Adrenal gland (tissue), 12 donors: ENCODE measurements around the gene VNN1. TPM values are rescaled to one million over a fixed set of nuclear protein-coding genes. Genes with fewer than 3 reads are reported as not detected.
"Not testable (repeated sequence)": the region's sequence is repeated elsewhere in the genome, so short reads cannot be mapped to it uniquely, and the experiment has no call there.

Experiments
- DNase-seq, 7 donors: peaks; one replicate each; pipeline ENCODE4 v3.0.0-alpha.2; 2019 to 2020
- H3K27ac ChIP-seq, 5 donors: fragments of 200-600 bp; sonication (generic) in 4 of 5; 1 replicate in 3 of 5; 2 replicates in 2 of 5; pipeline versions ENCODE4 v1.5.1 to v1.8.0; 2016 to 2020; ENCODE audit warnings: mild to moderate bottlenecking in 1 of 5
- H3K27me3 ChIP-seq: fragments of 200-600 bp; 2 replicates; pipeline ENCODE4 v1.8.0; 2021
- H3K36me3 ChIP-seq, 2 donors: fragments of 200-600 bp; replicated peaks in 1 of 2; 1 replicate in 1 of 2; 2 replicates in 1 of 2; pipeline versions ENCODE4 v1.5.1 to v1.8.0; 2018 to 2022
- H3K4me1 ChIP-seq, 2 donors: fragments of 200-600 bp; replicated peaks in 1 of 2; 1 replicate in 1 of 2; 2 replicates in 1 of 2; pipeline versions ENCODE4 v1.5.1 to v1.8.0; 2018 to 2021
- H3K4me3 ChIP-seq, 4 donors: fragments of 200-600 bp; sonication (generic) in 3 of 4; one replicate each; pipeline ENCODE4 v1.5.1; 2016 to 2018
- H3K9me3 ChIP-seq, 3 donors: fragments of 200-600 bp; sonication (generic) in 1 of 3; replicated peaks in 1 of 3; 1 replicate in 2 of 3; 2 replicates in 1 of 3; pipeline versions ENCODE4 v1.5.1 to v1.8.0; 2016 to 2021
- POLR2A ChIP-seq, 2 donors: fragments of 450-650 bp; IDR thresholded peaks; one replicate each; pipeline ENCODE4 v1.6.1; 2017; ENCODE audit warnings: antibody characterized with exemption in 2 of 2, mild to moderate bottlenecking in 2 of 2, moderate library complexity in 1 of 2
- WGBS, 4 donors: extraction: QIAGEN DNeasy Blood & Tissue Kit in 2 of 4; methylation state at CpG; one replicate each; pipeline versions ENCODE4 v1.1.5 to v1.1.7; 2013 to 2017; 5-methylcytosine and 5-hydroxymethylcytosine counted together
- intact Hi-C, 2 donors: fragments of 100-400 bp; cut with DNase I; formaldehyde crosslinking; loops; one replicate each; pipeline versions ENCODE4 v1.14.1 to v1.15.0; 2022 to 2023
- polyA plus RNA-seq, 3 donors: library from polyadenylated mRNA; stranded (reverse); fragments of 200-250 nt in 2 of 3; fragments of 350-450 nt in 1 of 3; fragmentation: Illumina TruSeq in 1 of 3; extraction: RNeasy Lipid Tissue Mini Kit (QIAGEN cat#74804) in 1 of 3; gene quantifications; one replicate each; pipeline ENCODE4 v1.2.3, GENCODE V29; 2013 to 2014
- total RNA-seq, 9 donors: library from RNA; depleted of rRNA in 4 of 9; stranded (reverse); fragments of >200 nt in 4 of 9; fragments of 120-200 nt in 1 of 9; fragmentation: NEBNext Ultra II Directional in 1 of 9; extraction: Animal tissue kit (Norgen Biotek cat#: 25700) in 1 of 9; gene quantifications; one replicate each; pipeline versions ENCODE4 v1.1.0 to v1.2.4, GENCODE V29; 2013 to 2023
- TF ChIP-seq, protein P1 (sequence below), 6 experiments: fragments of 450-650 bp in 4 of 6; fragments of 200-600 bp in 2 of 6; sonication (generic) in 1 of 6; IDR thresholded peaks; 1 replicate in 5 of 6; 2 replicates in 1 of 6; pipeline versions ENCODE4 v1.5.1 to v1.8.0; 2016 to 2021; ENCODE audit warnings: antibody characterized with exemption in 6 of 6, mild to moderate bottlenecking in 2 of 6, moderate library complexity in 1 of 6
- donor health status: healthy with polysubstance abuse.
- donor health status: Bipolar disorder and iron deficiency.
- donor health status: DM: yes; HTN: yes; CAD: no.
- donor health status: DM: no; HTN: no; CAD: no.
- donor health status: DM: no; HTN: no; CAD: no.
- donor health status: DM: yes; HTN: yes; CAD: no.

VNN1 gene
- total and polyA plus RNA-seq, 12 donors, result 0.18 to 3.9 (median 1.4) TPM

DNA sequence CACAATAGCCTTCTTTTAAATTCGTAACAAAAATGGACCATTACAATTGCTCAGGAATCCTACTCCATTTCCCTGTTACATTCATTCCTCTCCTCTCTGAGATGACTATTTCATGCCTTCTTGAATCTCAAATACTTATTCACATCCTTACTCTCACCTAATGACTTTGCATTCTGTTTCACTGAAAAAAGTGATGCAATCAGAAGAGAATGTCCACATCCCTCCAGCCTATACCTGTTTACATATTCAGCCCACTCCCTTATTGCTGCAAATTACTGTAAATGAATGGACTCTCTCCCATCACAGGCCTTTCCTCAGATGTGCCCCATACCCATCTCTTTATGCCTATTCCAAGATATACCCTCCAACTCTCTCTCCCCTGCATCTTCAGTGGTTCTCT is 63.4 kb downstream of the VNN1 start:
- Histone ChIP-seq H3K27ac (no peak overlapping the region), H3K27me3 (no peaks in the 10 kb centered on the region), H3K4me3 (no peak overlapping the region), H3K4me1 (no peaks in the 10 kb centered on the region), H3K36me3 (no peaks in the 10 kb centered on the region), H3K9me3 (no peaks in the 10 kb centered on the region)
- intact Hi-C loops, result no loop called here
- 64 to 76% (median 71%) methylated on average over 1 of the region's 1 CpG for WGBS, 4 donors
- TF ChIP-seq POLR2A (IDR thresholded peaks at IDR 0.05), result no peak
- TF ChIP-seq, protein P1, sequence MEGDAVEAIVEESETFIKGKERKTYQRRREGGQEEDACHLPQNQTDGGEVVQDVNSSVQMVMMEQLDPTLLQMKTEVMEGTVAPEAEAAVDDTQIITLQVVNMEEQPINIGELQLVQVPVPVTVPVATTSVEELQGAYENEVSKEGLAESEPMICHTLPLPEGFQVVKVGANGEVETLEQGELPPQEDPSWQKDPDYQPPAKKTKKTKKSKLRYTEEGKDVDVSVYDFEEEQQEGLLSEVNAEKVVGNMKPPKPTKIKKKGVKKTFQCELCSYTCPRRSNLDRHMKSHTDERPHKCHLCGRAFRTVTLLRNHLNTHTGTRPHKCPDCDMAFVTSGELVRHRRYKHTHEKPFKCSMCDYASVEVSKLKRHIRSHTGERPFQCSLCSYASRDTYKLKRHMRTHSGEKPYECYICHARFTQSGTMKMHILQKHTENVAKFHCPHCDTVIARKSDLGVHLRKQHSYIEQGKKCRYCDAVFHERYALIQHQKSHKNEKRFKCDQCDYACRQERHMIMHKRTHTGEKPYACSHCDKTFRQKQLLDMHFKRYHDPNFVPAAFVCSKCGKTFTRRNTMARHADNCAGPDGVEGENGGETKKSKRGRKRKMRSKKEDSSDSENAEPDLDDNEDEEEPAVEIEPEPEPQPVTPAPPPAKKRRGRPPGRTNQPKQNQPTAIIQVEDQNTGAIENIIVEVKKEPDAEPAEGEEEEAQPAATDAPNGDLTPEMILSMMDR (IDR thresholded peaks at IDR 0.05), result no peak
- DNase-seq, result no peak

DNA sequence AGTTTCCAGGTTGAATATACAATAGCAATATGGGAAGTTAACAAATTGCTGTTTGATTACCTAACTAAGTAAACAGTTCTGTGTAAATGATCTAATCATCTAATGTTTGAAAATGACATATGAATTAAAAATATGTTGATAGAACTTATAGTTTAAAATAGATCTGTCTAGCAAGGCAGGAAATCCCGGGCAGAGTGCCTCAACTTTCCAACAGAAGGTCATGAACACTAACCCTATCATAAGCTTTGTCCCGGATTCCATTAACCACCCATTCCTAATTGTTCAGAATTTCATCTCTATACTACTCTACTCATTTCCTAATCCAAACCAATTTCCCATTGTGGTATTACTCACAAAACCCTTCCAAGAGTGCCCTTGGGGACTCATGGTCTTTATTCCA is 65.0 kb downstream of the VNN1 start:
- H3K4me1 ChIP-seq, result no peaks in the 10 kb centered on the region
- intact Hi-C loops, result no loop called here
- no peak for TF ChIP-seq POLR2A (IDR thresholded peaks at IDR 0.05)
- TF ChIP-seq, protein P1 (IDR thresholded peaks at IDR 0.05), result no peak
- H3K36me3 ChIP-seq, result no peaks in the 10 kb centered on the region
- H3K27ac ChIP-seq, result no peak overlapping the region
- H3K9me3 ChIP-seq, result no peaks in the 10 kb centered on the region
- no peak overlapping the region for H3K4me3 ChIP-seq
- 43 to 68% (median 57%) methylated on average over 2 of the region's 2 CpGs for WGBS, 4 donors
- H3K27me3 ChIP-seq, result no peaks in the 10 kb centered on the region
- no peak for DNase-seq

DNA sequence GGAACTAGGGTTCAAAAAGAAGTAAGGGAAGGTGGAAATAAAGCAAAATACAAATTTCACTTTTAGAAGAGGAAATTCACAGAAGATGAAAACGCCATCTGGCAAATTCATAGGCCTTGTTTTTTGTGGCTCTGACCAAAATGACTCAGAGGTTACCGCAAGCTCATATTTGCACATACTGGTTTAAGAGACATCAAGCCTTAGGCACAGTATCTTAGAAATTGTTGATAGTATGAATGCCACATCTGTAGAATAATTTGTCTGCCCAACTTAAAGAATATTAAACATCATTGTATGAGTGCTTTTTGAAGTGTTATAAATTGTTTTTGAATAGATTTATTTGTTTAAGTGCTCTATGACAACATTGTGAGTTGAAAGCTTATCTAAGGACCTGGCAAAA is 65.5 kb downstream of the VNN1 start:
- Histone ChIP-seq H3K9me3 (no peaks in the 10 kb centered on the region), H3K27ac (no peak overlapping the region), H3K36me3 (no peaks in the 10 kb centered on the region), H3K4me3 (no peak overlapping the region), H3K27me3 (no peaks in the 10 kb centered on the region), H3K4me1 (no peaks in the 10 kb centered on the region)
- TF ChIP-seq, protein P1 (IDR thresholded peaks at IDR 0.05), result no peak
- TF ChIP-seq POLR2A (IDR thresholded peaks at IDR 0.05), result no peak
- intact Hi-C loops, result no loop called here
- WGBS, 4 donors, result 58 to 66% (median 64%) methylated on average over 2 of the region's 2 CpGs
- DNase-seq, result no peak

GRCh38 chr6:132643547-132643946 is 70.3 kb downstream of the VNN1 start:
- Histone ChIP-seq H3K4me1 (no peaks in the 10 kb centered on the region), H3K27ac (no peak overlapping the region), H3K27me3 (no peaks in the 10 kb centered on the region), H3K36me3 (no peaks in the 10 kb centered on the region), H3K9me3 (no peaks in the 10 kb centered on the region), H3K4me3 (no peak overlapping the region)
- intact Hi-C loops, result no loop called here
- DNase-seq, result no peak
- TF ChIP-seq, protein P1 (IDR thresholded peaks at IDR 0.05), result no peak
- TF ChIP-seq POLR2A (IDR thresholded peaks at IDR 0.05), result no peak
- WGBS, 4 donors, result 71 to 82% (median 78%) methylated on average over 3 of the region's 3 CpGs

- WGBS, 4 donors, result 74 to 100% (median 90%) methylated on average over 1 of the region's 1 CpG
- H3K4me1 ChIP-seq, H3K27ac ChIP-seq, H3K36me3 ChIP-seq, intact Hi-C loops, H3K9me3 ChIP-seq, H3K4me3 ChIP-seq, H3K27me3 ChIP-seq, DNase-seq: not testable (repeated sequence)
These were observed 76.7 kb downstream of the VNN1 start for GRCh38 chr6:132637135-132637534.

DNA sequence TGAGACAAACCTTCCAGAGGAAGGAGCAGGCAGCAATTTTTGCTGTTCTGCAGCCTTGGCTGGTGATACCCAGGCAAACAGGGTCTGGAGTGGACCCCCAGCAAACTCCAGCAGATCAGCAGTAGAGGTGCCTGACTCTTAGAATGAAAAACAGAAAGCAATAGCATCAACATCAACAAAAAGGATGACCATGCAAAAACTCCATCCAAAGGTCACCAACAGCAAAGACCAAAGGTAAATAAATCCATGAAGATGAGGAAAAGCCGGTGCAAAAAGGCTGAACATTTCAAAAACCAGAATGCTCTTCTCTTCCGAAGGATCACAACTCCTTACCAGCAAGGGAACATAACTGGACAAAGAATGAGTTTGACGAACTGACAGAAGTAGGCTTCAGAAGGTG is 77.9 kb downstream of the VNN1 start:
- intact Hi-C loops, H3K4me3 ChIP-seq: not testable (repeated sequence)
- WGBS, 4 donors, result 69 to 85% (median 81%) methylated on average over 3 of the region's 3 CpGs

GRCh38 chr6:132635288-132635687 is 78.6 kb downstream of the VNN1 start:
- H3K4me3 ChIP-seq, H3K27me3 ChIP-seq, DNase-seq, H3K27ac ChIP-seq, intact Hi-C loops, H3K4me1 ChIP-seq, H3K36me3 ChIP-seq, H3K9me3 ChIP-seq: not testable (repeated sequence)
- WGBS, 4 donors, result 43 to 80% (median 50%) methylated on average over 1 to 3 of the region's 3 CpGs

More for the DNA sequence above, 77.9 kb downstream of the VNN1 start:
- H3K4me1 ChIP-seq, DNase-seq, H3K36me3 ChIP-seq, H3K27ac ChIP-seq, H3K9me3 ChIP-seq, H3K27me3 ChIP-seq: not testable (repeated sequence)
